ENCODE data around the gene SUSD6.
A peak's percentile ranks its signal among the peaks of the same experiment; 100 is the strongest.
"Not testable (repeated sequence)": the region's sequence is repeated elsewhere in the genome, so short reads cannot be mapped to it uniquely, and the experiment has no call there.

Gene SUSD6

DNA sequence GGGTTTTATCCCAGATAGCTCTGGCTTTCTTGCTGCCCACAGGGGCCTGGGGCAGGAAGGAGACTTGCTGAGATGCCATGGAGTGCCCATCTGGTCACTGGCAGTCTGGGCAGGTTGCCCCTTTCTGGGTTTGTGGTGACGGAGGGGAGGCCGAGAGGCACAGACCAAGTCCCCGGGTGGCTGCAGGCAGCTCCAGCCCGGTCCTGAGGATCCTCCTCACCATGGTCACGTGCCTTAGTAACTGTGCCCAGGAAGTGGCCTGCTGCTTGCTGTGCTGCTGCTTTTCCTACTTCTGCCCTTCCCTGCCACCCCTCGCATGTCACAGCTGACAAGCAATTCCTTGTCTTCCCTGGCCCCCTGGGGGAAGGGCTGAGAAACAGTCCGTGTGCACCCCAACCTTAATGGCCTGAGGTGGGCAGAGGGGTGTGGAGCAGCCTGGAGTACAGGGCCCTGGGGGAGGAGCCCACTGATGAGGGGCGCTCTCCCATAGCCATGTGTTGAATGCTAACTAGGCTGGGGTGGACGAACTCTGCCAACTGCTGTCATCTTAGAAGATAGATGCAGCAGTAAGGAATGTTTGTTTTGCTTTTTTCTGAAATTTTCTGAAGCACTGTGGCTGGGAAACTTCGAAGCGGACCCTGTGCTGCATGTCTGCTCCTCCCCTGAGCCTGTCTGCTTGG, 100.6 kb downstream of the SUSD6 start:
- TF ChIP-seq CTCF (conservative IDR thresholded peaks at IDR 0.05; ENCODE audit: low read length), result no peak
- peak; percentile 41 for DNase-seq (ENCODE audit: low read depth)
- no peak overlapping the region for H3K4me3 ChIP-seq (ENCODE audit: low read length)

GRCh38 chr14:69712599-69713088, 101.2 kb downstream of the SUSD6 start:
- H3K4me3 ChIP-seq (ENCODE audit: low read length), result no peak overlapping the region
- DNase-seq (ENCODE audit: low read depth), result no peak

GRCh38 chr14:69713209-69713781, 101.9 kb downstream of the SUSD6 start:
- no peak for TF ChIP-seq CTCF (conservative IDR thresholded peaks at IDR 0.05; ENCODE audit: low read length)
- no peak overlapping the region for H3K4me3 ChIP-seq (ENCODE audit: low read length)
- no peak for DNase-seq (ENCODE audit: low read depth)

More at GRCh38 chr14:69712599-69713088, 101.2 kb downstream of the SUSD6 start:
- no peak for TF ChIP-seq CTCF (conservative IDR thresholded peaks at IDR 0.05; ENCODE audit: low read length)

DNA sequence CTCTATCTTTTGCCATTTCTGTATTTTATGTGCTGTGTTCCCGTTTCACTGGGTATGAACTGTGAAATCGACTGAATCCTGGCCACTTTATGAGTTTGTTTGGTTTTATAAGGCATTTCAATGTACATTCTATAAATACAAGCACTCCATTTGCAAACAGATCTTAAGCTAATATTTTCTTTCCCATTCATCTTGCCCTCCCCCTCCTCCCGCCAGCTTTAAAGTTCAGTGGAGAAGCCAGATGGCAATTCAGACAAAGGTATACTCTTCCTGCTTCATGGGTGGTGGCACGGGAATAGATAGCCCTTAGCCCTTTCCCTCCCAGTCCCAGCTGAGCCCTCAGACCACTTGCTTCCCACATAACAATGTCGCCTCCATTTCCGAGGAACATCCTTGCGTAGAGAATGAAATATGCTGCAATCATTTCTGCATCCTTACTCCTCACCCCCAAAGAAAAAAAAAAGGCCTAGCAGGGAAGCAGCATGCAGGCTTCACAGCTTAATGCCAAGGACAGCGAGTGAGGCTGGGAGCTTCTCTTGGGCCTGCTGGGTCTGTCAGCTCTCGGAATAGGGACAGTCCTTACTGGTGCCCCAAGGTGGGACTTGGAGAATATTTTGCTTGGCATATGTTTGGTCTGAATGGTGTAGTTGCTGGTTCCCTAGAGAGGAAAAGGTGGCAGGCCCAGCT, 102.7 kb downstream of the SUSD6 start:
- no peak for DNase-seq (ENCODE audit: low read depth)
- H3K4me3 ChIP-seq (ENCODE audit: low read length), result no peak overlapping the region
- no peak for TF ChIP-seq CTCF (conservative IDR thresholded peaks at IDR 0.05; ENCODE audit: low read length)

DNA sequence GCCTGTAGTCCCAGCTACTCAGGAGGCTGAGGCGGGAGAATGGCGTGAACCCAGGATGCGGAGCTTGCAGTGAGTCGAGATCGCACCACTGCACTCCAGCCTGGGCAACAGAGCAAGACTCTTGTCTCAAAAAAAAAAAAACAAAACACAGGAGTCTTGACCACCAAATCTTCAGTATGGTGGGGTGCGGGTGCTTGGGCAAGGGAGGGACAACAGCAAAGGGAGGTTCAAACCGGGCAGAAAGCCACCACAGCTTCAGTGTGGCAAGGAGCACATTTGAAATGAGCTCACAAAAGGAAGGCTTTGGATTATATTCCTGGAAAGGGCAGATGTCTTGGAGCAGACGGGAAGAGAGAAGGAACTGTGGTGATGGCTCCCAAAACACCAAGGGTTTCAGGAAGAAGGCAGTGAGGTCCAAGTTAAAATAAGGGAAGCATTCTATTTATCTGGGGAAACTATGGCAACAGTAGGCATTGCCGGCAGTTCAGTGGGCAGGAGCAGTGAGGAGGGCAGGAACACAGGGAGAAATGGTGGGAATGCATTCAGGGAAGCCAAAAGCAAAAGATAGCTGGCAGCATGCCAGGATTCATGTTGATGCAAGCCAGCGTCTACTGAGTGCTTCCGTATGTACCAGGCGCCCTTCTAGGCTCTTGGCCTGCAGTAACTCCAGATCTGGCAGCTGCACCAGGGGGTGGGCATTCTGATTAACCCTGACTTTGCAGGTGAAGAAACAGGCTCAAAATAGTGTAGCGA, 104.5 kb downstream of the SUSD6 start:
- peak; percentile 91 for DNase-seq (ENCODE audit: low read depth)
- TF ChIP-seq CTCF (conservative IDR thresholded peaks at IDR 0.05; ENCODE audit: low read length), result no peak
- H3K4me3 ChIP-seq (ENCODE audit: low read length), result no peak overlapping the region

GRCh38 chr14:69716478-69717187, 105.2 kb downstream of the SUSD6 start:
- DNase-seq (ENCODE audit: low read depth), result peak; percentile 96
- no peak for TF ChIP-seq CTCF (conservative IDR thresholded peaks at IDR 0.05; ENCODE audit: low read length)
- no peak overlapping the region for H3K4me3 ChIP-seq (ENCODE audit: low read length)

DNA sequence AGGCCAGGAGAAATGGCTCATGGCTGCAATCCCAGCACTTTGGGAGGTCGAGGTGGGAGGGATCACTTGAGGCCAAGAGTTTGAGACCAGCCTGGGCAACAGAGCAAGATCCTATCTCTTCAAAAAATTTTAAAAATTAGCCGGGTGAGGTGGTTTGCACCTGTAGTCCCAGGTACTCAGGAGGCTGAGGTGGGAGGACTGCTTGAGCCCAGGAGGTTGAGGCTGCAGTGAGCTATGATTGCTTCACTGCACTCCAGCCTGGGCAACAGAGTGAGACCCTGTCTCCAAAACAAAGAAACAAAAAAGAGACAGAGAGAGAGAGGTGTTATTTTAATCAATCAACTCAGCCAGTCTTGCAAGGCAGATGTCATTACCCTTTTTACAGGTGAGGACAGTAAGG, 107.2 kb downstream of the SUSD6 start:
- H3K4me3 ChIP-seq (ENCODE audit: low read length); DNase-seq (ENCODE audit: low read depth): not testable (repeated sequence)

Data from AG10803 (cell line).